ENCODE measurements around the gene SAFB2. TPM values are rescaled to one million over a fixed set of nuclear protein-coding genes. Genes with fewer than 3 reads are reported as not detected.

SAFB2 gene
- total and polyA plus RNA-seq, 2 donors (not counting 1 experiment from before 2014, with no cell fraction given) = 76.5 to 242 TPM

DNA sequence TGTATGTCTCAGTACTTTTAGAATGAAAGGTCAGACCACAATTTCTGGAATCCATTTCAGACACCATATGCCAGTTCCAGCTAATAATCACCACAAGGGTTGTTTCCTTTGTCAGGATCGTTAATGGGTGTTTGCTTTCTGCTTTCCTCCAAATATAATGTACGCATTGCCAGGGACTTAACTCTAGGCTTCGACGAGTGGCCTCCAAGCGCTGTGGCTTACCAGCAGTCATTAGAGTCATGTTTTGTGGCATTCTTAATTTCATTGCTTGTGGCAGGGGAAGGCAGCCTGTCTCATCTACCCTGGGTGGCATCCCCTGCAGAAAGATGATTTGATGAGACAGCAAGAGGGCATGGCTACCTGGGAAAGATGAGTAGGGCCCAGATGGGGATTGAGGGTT is 22.8 kb upstream of the SAFB2 start:
- TF ChIP-seq CTCF (IDR thresholded peaks at IDR 0.05) = no peak
- TF ChIP-seq EZH2 (IDR thresholded peaks at IDR 0.05; ENCODE audit: borderline replicate concordance, insufficient read depth, low read depth, low read length, poor library complexity, severe bottlenecking) = no peak
- H2AFZ ChIP-seq (ENCODE audit: insufficient read depth, low read depth, low read length, poor library complexity, severe bottlenecking) = no peak overlapping the region
- no peaks in the 10 kb centered on the region for H3K27me3 ChIP-seq (replicated peaks in 1 of 4; ENCODE audit: control extremely low read depth in 1 of 4, control insufficient read depth in 3 of 4, insufficient read depth in 4 of 4, low read length in 3 of 4)
- H3K9me3 ChIP-seq (ENCODE audit: control extremely low read depth in 1 of 3, control insufficient read depth in 2 of 3, insufficient read depth in 1 of 3, low read length in 2 of 3) = no peaks in the 10 kb centered on the region
- Mint-ChIP-seq H3K9me3 (ENCODE audit: insufficient read depth) (no peaks in the 10 kb centered on the region), H3K27me3 (no peaks in the 10 kb centered on the region), H3K27ac (no peak overlapping the region), H3K4me3 (no peak overlapping the region), H3K4me1 (peaks cover 9% of the 10 kb centered on the region)
- H3K79me2 ChIP-seq (ENCODE audit: control insufficient read depth, insufficient read depth, low read length) = peaks cover 83% of the 10 kb centered on the region
- DNase-seq = no peak
- POLR2A ChIA-PET = no interaction called here
- peaks cover 2 to 81% of the 10 kb centered on the region in 2 experiments for H3K36me3 ChIP-seq (replicated peaks in 1 of 2; ENCODE audit: control extremely low read depth in 1 of 2, control insufficient read depth in 1 of 2, extremely low read depth in 1 of 2, insufficient read depth in 2 of 2, low read length in 1 of 2)
- H3K4me2 ChIP-seq (replicated peaks; ENCODE audit: low read depth, low read length, poor library complexity, severe bottlenecking) = no peak overlapping the region
- no peak overlapping the region for H3K9ac ChIP-seq (ENCODE audit: low read length)
- 97% methylated on average over 5 of the region's 5 CpGs for WGBS (ENCODE audit: insufficient coverage)
- H3K27ac ChIP-seq (ENCODE audit: low read length in 2 of 2) = no peak overlapping the region
- peaks cover 85% of the 10 kb centered on the region for H4K20me1 ChIP-seq (ENCODE audit: control insufficient read depth, insufficient read depth, low read length, poor library complexity, severe bottlenecking)
- CTCF ChIA-PET = no interaction called here
- H3K4me3 ChIP-seq (ENCODE audit: control extremely low read depth in 1 of 5, extremely low read depth in 1 of 5, insufficient read depth in 1 of 5, low read depth in 2 of 5, low read length in 4 of 5) = no peak overlapping the region
- intact Hi-C loops (cut with micrococcal nuclease) = no loop called here
- no peak for ATAC-seq (ENCODE audit: low read depth)
- H3K4me1 ChIP-seq (ENCODE audit: control insufficient read depth in 2 of 2, insufficient read depth in 2 of 2, low read length in 2 of 2) = no peaks in the 10 kb centered on the region

- WGBS (ENCODE audit: insufficient coverage) = no CpG with 5 or more reads among the region's 2 CpGs
- Histone ChIP-seq H2AFZ (ENCODE audit: insufficient read depth, low read depth, low read length, poor library complexity, severe bottlenecking) (no peak overlapping the region), H3K4me3 (ENCODE audit: control extremely low read depth in 1 of 5, extremely low read depth in 1 of 5, insufficient read depth in 1 of 5, low read depth in 2 of 5, low read length in 4 of 5) (no peak overlapping the region), H3K9me3 (ENCODE audit: control extremely low read depth in 1 of 3, control insufficient read depth in 2 of 3, insufficient read depth in 1 of 3, low read length in 2 of 3) (no peaks in the 10 kb centered on the region), H3K79me2 (ENCODE audit: control insufficient read depth, insufficient read depth, low read length) (peaks cover 89% of the 10 kb centered on the region), H3K27me3 (replicated peaks in 1 of 4; ENCODE audit: control extremely low read depth in 1 of 4, control insufficient read depth in 3 of 4, insufficient read depth in 4 of 4, low read length in 3 of 4) (no peaks in the 10 kb centered on the region), H3K36me3 (replicated peaks in 1 of 2; ENCODE audit: control extremely low read depth in 1 of 2, control insufficient read depth in 1 of 2, extremely low read depth in 1 of 2, insufficient read depth in 2 of 2, low read length in 1 of 2) (peaks cover 0 to 71% of the 10 kb centered on the region in 2 experiments), H4K20me1 (ENCODE audit: control insufficient read depth, insufficient read depth, low read length, poor library complexity, severe bottlenecking) (peaks cover 91% of the 10 kb centered on the region), H3K27ac (ENCODE audit: low read length in 2 of 2) (no peak overlapping the region), H3K4me1 (ENCODE audit: control insufficient read depth in 2 of 2, insufficient read depth in 2 of 2, low read length in 2 of 2) (no peaks in the 10 kb centered on the region), H3K4me2 (replicated peaks; ENCODE audit: low read depth, low read length, poor library complexity, severe bottlenecking) (no peak overlapping the region), H3K9ac (ENCODE audit: low read length) (no peak overlapping the region)
- ChIA-PET POLR2A (no interaction called here), CTCF (no interaction called here)
- TF ChIP-seq CTCF (IDR thresholded peaks at IDR 0.05) = no peak
- no peak for TF ChIP-seq EZH2 (IDR thresholded peaks at IDR 0.05; ENCODE audit: borderline replicate concordance, insufficient read depth, low read depth, low read length, poor library complexity, severe bottlenecking)
- H3K27me3 Mint-ChIP-seq = no peaks in the 10 kb centered on the region
- no peak overlapping the region for H3K27ac Mint-ChIP-seq
- H3K9me3 Mint-ChIP-seq (ENCODE audit: insufficient read depth) = no peaks in the 10 kb centered on the region
- H3K4me1 Mint-ChIP-seq = peaks cover 11% of the 10 kb centered on the region
- H3K4me3 Mint-ChIP-seq = no peak overlapping the region
- DNase-seq (no peak), ATAC-seq (ENCODE audit: low read depth) (no peak)
- intact Hi-C loops (cut with micrococcal nuclease) = no loop called here
These were observed 21.5 kb upstream of the SAFB2 start for GRCh38 chr19:5644037-5644436.

Data from B cell (primary cell).